PC-9 (cell line): Measurements from ENCODE around the gene COL1A2. TPM values are rescaled to one million over a fixed set of nuclear protein-coding genes. Genes with fewer than 3 reads are reported as not detected.

ENCODE experiments used
- BruUV-seq: library from RNA; stranded (reverse); fragments of 400-500 nt; replicated peaks from 2 replicates; lab custom pipeline; 2021; lab: Mats Ljungman, UMichigan
- CTCF ChIA-PET: fragments of 300-600 bp; sonication (Branson Sonifier 250); formaldehyde crosslinking; loops from one replicate; lab custom pipeline; 2022; ENCODE audit warnings: antibody characterized with exemption; lab: Charles Lee
- POLR2A ChIA-PET: fragments of 300-600 bp; sonication (Branson Sonifier 250); formaldehyde crosslinking; loops from one replicate; lab custom pipeline; 2022; ENCODE audit warnings: antibody characterized with exemption; ENCODE audit not compliant: unreplicated experiment; lab: Charles Lee
- DNase-seq, 2 experiments: peaks; one replicate each; pipeline versions ENCODE4 v3.0.0 to v3.0.0-alpha.2; 2015 to 2022; ENCODE audit warnings: mixed read lengths in 1 of 2
- H2AFZ ChIP-seq: fragments of 200-600 bp; sonication (generic); 2 replicates; pipeline ENCODE4 v1.8.1; 2017; ENCODE audit warnings: antibody characterized with exemption
- H3F3A ChIP-seq: fragments of 200-600 bp; sonication (generic); 2 replicates; pipeline ENCODE4 v1.8.1; 2017; ENCODE audit warnings: antibody characterized with exemption, mild to moderate bottlenecking, low read depth; ENCODE audit not compliant: insufficient read depth
- H3K27ac ChIP-seq: fragments of 200-600 bp; sonication (generic); 2 replicates; pipeline ENCODE4 v1.6.1; 2016; ENCODE audit warnings: mixed run types
- H3K27me3 ChIP-seq: fragments of 200-600 bp; sonication (generic); 2 replicates; pipeline ENCODE4 v1.6.1; 2016; ENCODE audit warnings: low read depth, mixed run types; ENCODE audit not compliant: insufficient read depth
- H3K36me3 ChIP-seq: fragments of 200-600 bp; sonication (generic); 2 replicates; pipeline ENCODE4 v1.6.1; 2016; ENCODE audit warnings: low read depth, mixed run types
- H3K4me1 ChIP-seq: fragments of 200-600 bp; sonication (generic); replicated peaks from 2 replicates; pipeline ENCODE4 v1.6.1; 2016; ENCODE audit warnings: mixed run types; ENCODE audit not compliant: insufficient read depth
- H3K4me2 ChIP-seq: fragments of 200-600 bp; sonication (generic); 2 replicates; pipeline ENCODE4 v1.6.1; 2017; ENCODE audit warnings: mixed run types
- H3K4me3 ChIP-seq: fragments of 200-600 bp; sonication (generic); 2 replicates; pipeline ENCODE4 v1.6.1; 2016; ENCODE audit warnings: mixed run types
- H3K79me2 ChIP-seq: fragments of 200-600 bp; sonication (generic); 2 replicates; pipeline ENCODE4 v1.6.1; 2017; ENCODE audit warnings: low read depth, mixed run types
- H3K9me2 ChIP-seq: fragments of 200-600 bp; sonication (generic); 2 replicates; pipeline ENCODE4 v1.8.1; 2017; ENCODE audit warnings: mild to moderate bottlenecking; ENCODE audit not compliant: insufficient read depth
- H3K9me3 ChIP-seq: fragments of 200-600 bp; sonication (generic); 2 replicates; pipeline ENCODE4 v1.8.1; 2016; ENCODE audit warnings: low read depth; ENCODE audit not compliant: insufficient read depth
- H4K20me1 ChIP-seq: fragments of 200-600 bp; sonication (generic); 2 replicates; pipeline ENCODE4 v1.8.1; 2017; ENCODE audit not compliant: insufficient read depth
- CTCF ChIP-seq: fragments of 200-600 bp; sonication (generic); conservative IDR thresholded peaks from 2 replicates; pipeline ENCODE4 v1.6.1; 2017; ENCODE audit warnings: mixed run types, antibody characterized with exemption, mild to moderate bottlenecking, moderate library complexity
- EZH2 ChIP-seq: fragments of 200-600 bp; sonication (generic); IDR thresholded peaks from 2 replicates; pipeline ENCODE4 v1.8.0; 2017; ENCODE audit warnings: antibody characterized with exemption, low read depth
- intact Hi-C: fragments of 100-400 bp; cut with micrococcal nuclease; formaldehyde crosslinking; loops from one replicate; pipeline ENCODE4 v1.10.0; 2022; ENCODE audit not compliant: unreplicated experiment
- total RNA-seq: library from RNA; stranded (reverse); gene quantifications from 2 replicates; pipeline ENCODE4 v1.2.3, GENCODE V29; 2021

COL1A2 gene
- total RNA-seq, 1 experiment from 2014 or later: not detected

- H3K4me1 ChIP-seq: no peaks in the 10 kb centered on the region
- no peaks in the 10 kb centered on the region for H3F3A ChIP-seq
- H3K79me2 ChIP-seq: no peaks in the 10 kb centered on the region
- H3K36me3 ChIP-seq: no peaks in the 10 kb centered on the region
- no TSS peak for BruUV-seq
- H3K9me2 ChIP-seq: no peaks in the 10 kb centered on the region
- H4K20me1 ChIP-seq: no peaks in the 10 kb centered on the region
- no peak overlapping the region for H2AFZ ChIP-seq
- ChIA-PET POLR2A (no interaction called here), CTCF (no interaction called here)
- H3K27ac ChIP-seq: no peak overlapping the region
- TF ChIP-seq CTCF (no peak), EZH2 (no peak)
- no peak for DNase-seq
- intact Hi-C loops: loop anchor here (1.0 kb wide), 1 partner anchor 24 kb away; no protein-coding TSS in a partner anchor
- no peaks in the 10 kb centered on the region for H3K9me3 ChIP-seq
- H3K27me3 ChIP-seq: no peaks in the 10 kb centered on the region
- H3K4me3 ChIP-seq: no peak overlapping the region
- H3K4me2 ChIP-seq: no peak overlapping the region
Measured at GRCh38 chr7:94360926-94361325, 33.8 kb upstream of the COL1A2 start.

DNA sequence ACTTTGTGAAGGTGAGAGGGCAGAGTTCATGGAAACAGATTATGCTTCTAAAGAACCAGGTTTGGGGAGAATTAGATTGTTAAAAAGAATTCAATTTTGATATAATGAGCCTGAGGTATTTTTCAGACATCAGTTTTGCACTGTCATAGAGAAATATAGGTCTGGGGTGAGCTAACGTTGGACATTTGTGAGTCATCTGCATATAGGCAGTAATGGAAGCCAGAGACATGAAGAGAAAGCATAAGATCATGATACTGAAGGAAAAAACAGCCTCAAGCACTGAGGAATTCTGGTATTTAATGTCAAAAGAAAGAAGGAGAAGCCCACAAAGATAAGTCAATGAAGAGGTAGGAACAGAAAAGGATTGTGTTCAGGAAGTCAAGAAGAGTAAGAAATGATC lies 32.4 kb upstream of the COL1A2 start:
- Histone ChIP-seq H3K4me3 (no peak overlapping the region), H3K79me2 (no peaks in the 10 kb centered on the region), H3F3A (no peaks in the 10 kb centered on the region), H4K20me1 (no peaks in the 10 kb centered on the region), H2AFZ (no peak overlapping the region), H3K4me2 (no peak overlapping the region), H3K27me3 (no peaks in the 10 kb centered on the region), H3K4me1 (no peaks in the 10 kb centered on the region), H3K27ac (no peak overlapping the region), H3K9me3 (no peaks in the 10 kb centered on the region), H3K36me3 (no peaks in the 10 kb centered on the region), H3K9me2 (no peaks in the 10 kb centered on the region)
- POLR2A ChIA-PET: no interaction called here
- no TSS peak for BruUV-seq
- intact Hi-C loops: no loop called here
- CTCF ChIA-PET: no interaction called here
- no peak for DNase-seq
- no peak for TF ChIP-seq CTCF
- TF ChIP-seq EZH2: no peak

DNA sequence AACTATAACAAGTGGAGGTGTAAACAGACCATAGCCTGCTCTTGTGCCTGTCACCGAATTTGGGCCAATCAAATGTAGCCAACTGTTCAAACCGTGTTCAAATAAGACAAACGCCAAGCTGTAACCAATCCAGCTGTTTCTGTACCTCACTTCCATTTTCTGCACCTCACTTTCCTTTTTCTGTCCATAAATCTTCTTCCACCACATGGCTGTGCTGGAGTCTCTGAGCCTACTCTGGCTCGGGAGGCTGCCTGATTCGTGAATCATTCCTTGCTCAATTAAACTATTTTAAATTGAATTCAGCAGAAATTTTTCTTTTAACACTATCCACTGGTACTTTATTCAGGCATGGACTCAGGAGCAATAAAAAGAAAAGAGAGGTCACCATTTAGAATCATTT lies 29.9 kb upstream of the COL1A2 start:
- Histone ChIP-seq H3K27ac (no peak overlapping the region), H2AFZ (no peak overlapping the region), H3K27me3 (no peaks in the 10 kb centered on the region), H3K79me2 (no peaks in the 10 kb centered on the region), H3F3A (no peaks in the 10 kb centered on the region), H3K4me1 (no peaks in the 10 kb centered on the region), H3K4me3 (no peak overlapping the region), H3K4me2 (no peak overlapping the region), H3K36me3 (no peaks in the 10 kb centered on the region), H3K9me3 (no peaks in the 10 kb centered on the region), H4K20me1 (no peaks in the 10 kb centered on the region), H3K9me2 (no peaks in the 10 kb centered on the region)
- TF ChIP-seq CTCF (no peak), EZH2 (no peak)
- ChIA-PET CTCF (no interaction called here), POLR2A (no interaction called here)
- no peak for DNase-seq
- no TSS peak for BruUV-seq
- intact Hi-C loops: no loop called here
